Kidney (tissue), 14 donors: Measurements from ENCODE around the gene FNDC11. TPM values are rescaled to one million over a fixed set of nuclear protein-coding genes. Genes with fewer than 3 reads are reported as not detected.

Experiments used
- DNase-seq, 5 donors: peaks; one replicate each; pipeline ENCODE4 v3.0.0-alpha.2; 2013 to 2020
- FAIRE-seq: peaks from 2 replicates; lab custom pipeline; 2012; peaks lifted over from hg19 to GRCh38; lab: Jason Lieb, UNC
- H3K27ac ChIP-seq, 2 donors: one replicate each; pipeline ENCODE4 v1.7.0; 2013; ENCODE audit warnings: low read depth in 2 of 2, low read length in 2 of 2, inconsistent platforms in 1 of 2
- H3K27me3 ChIP-seq: one replicate; pipeline ENCODE4 v1.7.1; 2013; ENCODE audit warnings: low read length, inconsistent platforms; ENCODE audit not compliant: control insufficient read depth, insufficient read depth
- H3K36me3 ChIP-seq, 3 donors: one replicate each; pipeline versions ENCODE4 v1.7.0 to v1.7.1; 2013; ENCODE audit warnings: low read length in 3 of 3, control low read depth in 1 of 3, inconsistent platforms in 1 of 3; ENCODE audit not compliant: insufficient read depth in 3 of 3, control insufficient read depth in 2 of 3
- H3K4me1 ChIP-seq, 3 donors: one replicate each; pipeline versions ENCODE4 v1.7.0 to v1.7.1; 2013; ENCODE audit warnings: low read length in 3 of 3, inconsistent platforms in 1 of 3, low read depth in 1 of 3; ENCODE audit not compliant: control insufficient read depth in 2 of 3, insufficient read depth in 2 of 3
- H3K4me3 ChIP-seq, 3 donors: one replicate each; pipeline versions ENCODE4 v1.7.0 to v1.8.1; 2013; ENCODE audit warnings: low read length in 3 of 3, control low read depth in 1 of 3, inconsistent platforms in 1 of 3
- H3K9ac ChIP-seq, 3 donors: one replicate each; pipeline versions ENCODE4 v1.7.0 to v1.7.1; 2013; ENCODE audit warnings: low read length in 3 of 3, control low read depth in 1 of 3, inconsistent platforms in 1 of 3
- H3K9me3 ChIP-seq, 3 donors: one replicate each; pipeline versions ENCODE4 v1.7.0 to v1.7.1; 2013; ENCODE audit warnings: low read length in 3 of 3, control low read depth in 1 of 3, inconsistent platforms in 1 of 3; ENCODE audit not compliant: control insufficient read depth in 2 of 3, insufficient read depth in 1 of 3
- intact Hi-C: fragments of 100-400 bp; cut with DNase I; formaldehyde crosslinking; loops from one replicate; pipeline ENCODE4 v1.11.1; 2022
- polyA plus RNA-seq: library from polyadenylated mRNA; stranded (reverse); fragments of 350-450 nt; fragmentation: Illumina TruSeq; extraction: RNeasy Lipid Tissue Mini Kit (QIAGEN cat#74804); gene quantifications from one replicate; pipeline ENCODE4 v1.2.3, GENCODE V29; 2014; ENCODE audit warnings: low read depth, low replicate concordance; ENCODE audit not compliant: insufficient read depth
- total RNA-seq: library from RNA; stranded (reverse); fragmentation: NEBNext Ultra II Directional; extraction: Animal tissue kit (Norgen Biotek cat#: 25700); gene quantifications from one replicate; pipeline ENCODE4 v1.2.1, GENCODE V29; 2021
- TF ChIP-seq, protein P1 (sequence below): IDR thresholded peaks from 3 replicates; pipeline ENCODE4 v1.5.1; 2012; ENCODE audit warnings: mild to moderate bottlenecking, moderate library complexity, borderline replicate concordance; ENCODE audit not compliant: insufficient read depth; ENCODE audit errors: extremely low read depth
- donor health status: control.
- donor health status: control.
- donor health status: control.
- donor health status: control.
- donor health status: control.
- donor health status: DM: yes; HTN: yes; CAD: no.
- donor health status: Normal renal cell carcinoma (clear cell type).

FNDC11 gene
- total and polyA plus RNA-seq, 2 donors from 2014 or later: 0.47 to 1.6 TPM

DNA sequence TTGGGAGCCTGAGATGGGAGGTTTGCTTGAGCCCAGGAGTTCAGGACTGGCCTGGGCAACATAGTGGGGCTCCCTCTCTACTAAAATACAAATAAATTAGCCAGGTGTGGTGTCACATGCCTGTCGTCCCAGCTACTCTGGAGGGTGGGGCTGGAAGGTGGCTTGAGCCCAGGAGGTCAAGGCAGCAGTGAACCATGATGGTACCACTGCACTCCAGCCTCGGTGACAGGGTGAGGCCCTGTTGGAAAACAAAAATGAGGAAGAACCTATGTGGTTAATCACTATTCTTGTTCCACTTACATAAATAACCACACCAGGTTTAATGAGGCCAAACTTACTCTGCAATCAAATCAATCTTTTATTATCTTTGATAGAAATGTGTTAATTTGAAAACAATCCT is 28.0 kb upstream of the FNDC11 start:
- no peak overlapping the region for H3K27ac ChIP-seq
- no peak overlapping the region for H3K9ac ChIP-seq
- H3K36me3 ChIP-seq: peaks cover 0 to 7% (median 0%) of the 10 kb centered on the region in 3 donors
- no peaks in the 10 kb centered on the region for H3K27me3 ChIP-seq
- H3K4me3 ChIP-seq: no peak overlapping the region
- TF ChIP-seq, protein P1, sequence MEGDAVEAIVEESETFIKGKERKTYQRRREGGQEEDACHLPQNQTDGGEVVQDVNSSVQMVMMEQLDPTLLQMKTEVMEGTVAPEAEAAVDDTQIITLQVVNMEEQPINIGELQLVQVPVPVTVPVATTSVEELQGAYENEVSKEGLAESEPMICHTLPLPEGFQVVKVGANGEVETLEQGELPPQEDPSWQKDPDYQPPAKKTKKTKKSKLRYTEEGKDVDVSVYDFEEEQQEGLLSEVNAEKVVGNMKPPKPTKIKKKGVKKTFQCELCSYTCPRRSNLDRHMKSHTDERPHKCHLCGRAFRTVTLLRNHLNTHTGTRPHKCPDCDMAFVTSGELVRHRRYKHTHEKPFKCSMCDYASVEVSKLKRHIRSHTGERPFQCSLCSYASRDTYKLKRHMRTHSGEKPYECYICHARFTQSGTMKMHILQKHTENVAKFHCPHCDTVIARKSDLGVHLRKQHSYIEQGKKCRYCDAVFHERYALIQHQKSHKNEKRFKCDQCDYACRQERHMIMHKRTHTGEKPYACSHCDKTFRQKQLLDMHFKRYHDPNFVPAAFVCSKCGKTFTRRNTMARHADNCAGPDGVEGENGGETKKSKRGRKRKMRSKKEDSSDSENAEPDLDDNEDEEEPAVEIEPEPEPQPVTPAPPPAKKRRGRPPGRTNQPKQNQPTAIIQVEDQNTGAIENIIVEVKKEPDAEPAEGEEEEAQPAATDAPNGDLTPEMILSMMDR: no peak
- peak in 1 of 5 donors; percentile 74 for DNase-seq
- H3K9me3 ChIP-seq: no peaks in the 10 kb centered on the region
- intact Hi-C loops: no loop called here
- FAIRE-seq: no peak
- H3K4me1 ChIP-seq: peaks cover 0 to 11% (median 0%) of the 10 kb centered on the region in 3 donors

- Histone ChIP-seq H3K36me3 (peaks cover 0 to 7% (median 0%) of the 10 kb centered on the region in 3 donors), H3K4me1 (peaks cover 0 to 4% (median 0%) of the 10 kb centered on the region in 3 donors), H3K9me3 (no peaks in the 10 kb centered on the region), H3K9ac (no peak overlapping the region), H3K27me3 (no peaks in the 10 kb centered on the region), H3K4me3 (no peak overlapping the region), H3K27ac (no peak overlapping the region)
- peak in 1 of 5 donors; percentile 29 for DNase-seq
- FAIRE-seq: no peak
- intact Hi-C loops: no loop called here
- TF ChIP-seq, protein P1: no peak
These were observed 26.8 kb upstream of the FNDC11 start for GRCh38 chr20:63527184-63527583.

DNA sequence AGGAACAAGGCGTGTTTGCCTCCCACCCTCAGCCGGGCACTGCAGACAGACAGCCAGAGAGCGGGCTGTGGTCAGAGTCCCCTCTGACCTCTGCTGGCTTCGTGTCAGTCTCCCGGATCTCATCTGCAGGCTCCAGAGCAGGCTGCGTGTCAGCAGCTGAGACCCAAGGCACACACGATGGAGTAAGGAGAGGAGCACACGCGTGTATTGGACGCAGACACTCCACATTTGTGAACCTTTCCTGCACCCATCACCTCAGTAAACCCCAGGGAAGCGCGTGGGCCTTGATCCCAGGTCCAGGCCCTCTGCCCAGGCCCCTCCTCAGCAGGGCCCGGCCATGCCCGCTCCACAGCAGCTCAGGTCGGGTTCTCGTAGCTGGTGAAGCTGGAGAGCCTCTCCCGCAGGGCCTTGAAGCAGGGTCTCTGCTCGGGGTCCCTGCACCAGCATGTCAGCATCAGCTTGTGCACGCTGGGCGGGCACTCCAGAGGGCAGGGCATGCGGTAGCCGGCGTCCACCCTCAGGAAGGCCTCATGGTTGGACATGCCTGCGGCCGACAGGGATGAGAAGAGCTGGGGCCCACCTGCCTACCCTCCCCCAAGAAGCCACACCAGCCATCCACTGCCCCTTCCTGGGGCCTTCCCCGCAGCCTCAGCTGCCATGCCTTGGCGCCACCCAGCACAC is 24.6 kb upstream of the FNDC11 start:
- Histone ChIP-seq H3K36me3 (no peaks in the 10 kb centered on the region), H3K9me3 (no peaks in the 10 kb centered on the region), H3K9ac (no peak overlapping the region), H3K27me3 (no peaks in the 10 kb centered on the region), H3K4me1 (no peaks in the 10 kb centered on the region), H3K27ac (no peak overlapping the region), H3K4me3 (no peak overlapping the region)
- TF ChIP-seq, protein P1: no peak
- DNase-seq (peak in 2 of 5 donors; percentile 9 to 72), FAIRE-seq (no peak)
- intact Hi-C loops: no loop called here
